Measurements from ENCODE around the gene C2orf15.

- TF ChIP-seq EZH2 (IDR thresholded peaks at IDR 0.05) (no peak), POLR2A (IDR thresholded peaks at IDR 0.05; ENCODE audit: borderline replicate concordance, extremely low read depth, insufficient read depth, insufficient read length) (no peak), REST (IDR thresholded peaks at IDR 0.05; ENCODE audit: low read depth) (no peak), ZNF274 (IDR thresholded peaks at IDR 0.05; ENCODE audit: low read depth, low read length) (no peak), EZH2phosphoT487 (IDR thresholded peaks at IDR 0.05; ENCODE audit: borderline replicate concordance) (no peak), JUND (IDR thresholded peaks at IDR 0.05) (no peak), POLR2AphosphoS5 (IDR thresholded peaks at IDR 0.05; ENCODE audit: low read depth, low read length) (no peak)
- TF ChIP-seq, protein P1, sequence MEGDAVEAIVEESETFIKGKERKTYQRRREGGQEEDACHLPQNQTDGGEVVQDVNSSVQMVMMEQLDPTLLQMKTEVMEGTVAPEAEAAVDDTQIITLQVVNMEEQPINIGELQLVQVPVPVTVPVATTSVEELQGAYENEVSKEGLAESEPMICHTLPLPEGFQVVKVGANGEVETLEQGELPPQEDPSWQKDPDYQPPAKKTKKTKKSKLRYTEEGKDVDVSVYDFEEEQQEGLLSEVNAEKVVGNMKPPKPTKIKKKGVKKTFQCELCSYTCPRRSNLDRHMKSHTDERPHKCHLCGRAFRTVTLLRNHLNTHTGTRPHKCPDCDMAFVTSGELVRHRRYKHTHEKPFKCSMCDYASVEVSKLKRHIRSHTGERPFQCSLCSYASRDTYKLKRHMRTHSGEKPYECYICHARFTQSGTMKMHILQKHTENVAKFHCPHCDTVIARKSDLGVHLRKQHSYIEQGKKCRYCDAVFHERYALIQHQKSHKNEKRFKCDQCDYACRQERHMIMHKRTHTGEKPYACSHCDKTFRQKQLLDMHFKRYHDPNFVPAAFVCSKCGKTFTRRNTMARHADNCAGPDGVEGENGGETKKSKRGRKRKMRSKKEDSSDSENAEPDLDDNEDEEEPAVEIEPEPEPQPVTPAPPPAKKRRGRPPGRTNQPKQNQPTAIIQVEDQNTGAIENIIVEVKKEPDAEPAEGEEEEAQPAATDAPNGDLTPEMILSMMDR (IDR thresholded peaks at IDR 0.05 in 2 of 3, conservative IDR thresholded peaks at IDR 0.05 in 1 of 3; ENCODE audit: borderline replicate concordance in 1 of 3, insufficient read depth in 1 of 3, low read depth in 2 of 3, low read length in 2 of 3) = no peak
Measured at GRCh38 chr2:99106913-99107312, 34.6 kb upstream of the C2orf15 start.

Measured in HCT116 (cell line).